NCI-H146 treated with DMSO at 0.1 percent for 48 hours (cell line): Measurements from ENCODE around the gene SRGAP1.
"Not testable (repeated sequence)": the region's sequence is repeated elsewhere in the genome, so short reads cannot be mapped to it uniquely, and the experiment has no call there.

Experiments used
- DNase-seq: peaks from one replicate; lab custom pipeline; 2025; ENCODE audit not compliant: unreplicated experiment; lab: John Stamatoyannopoulos, UW

SRGAP1 gene

GRCh38 chr12:63867053-63867452, 22.6 kb downstream of the SRGAP1 start:
- no peak for DNase-seq

DNA sequence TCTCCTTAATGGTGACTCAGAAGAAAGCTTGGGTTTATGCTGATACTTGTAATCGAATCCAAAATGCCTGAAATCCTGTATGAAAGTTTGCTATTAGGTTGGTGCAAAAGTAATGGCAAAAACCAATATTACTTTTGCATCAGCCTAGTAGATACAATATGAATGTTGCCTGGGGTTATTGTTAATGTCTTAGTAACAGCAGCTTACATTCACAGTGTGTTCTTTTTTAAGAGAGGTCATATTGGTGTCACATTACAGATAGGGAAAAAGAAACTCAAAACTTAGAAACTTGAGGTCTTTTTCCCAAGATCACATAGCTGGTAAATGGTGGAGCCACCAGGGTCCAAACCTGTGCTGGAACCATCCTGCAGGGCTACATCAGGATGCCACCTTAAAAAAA, 25.2 kb downstream of the SRGAP1 start:
- DNase-seq: no peak

DNA sequence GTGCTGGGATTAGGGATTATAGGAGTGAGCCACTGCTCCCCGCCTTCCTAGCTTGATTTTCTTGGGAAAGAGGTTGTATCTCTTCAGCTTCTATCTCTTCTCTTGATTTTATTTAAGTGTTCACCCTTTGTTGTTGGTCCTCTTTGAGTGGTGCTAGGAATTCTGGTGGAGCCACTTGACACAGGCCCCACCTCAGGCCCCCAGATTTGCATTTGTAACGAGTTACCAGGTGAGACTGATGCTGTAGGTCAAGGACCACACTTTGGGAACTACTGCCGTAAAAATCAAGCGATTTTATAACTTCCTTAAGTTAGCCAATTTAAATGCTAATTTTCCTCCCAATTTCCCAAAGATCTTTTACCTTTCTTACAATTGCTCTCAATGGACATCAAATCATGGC, 26.3 kb downstream of the SRGAP1 start:
- DNase-seq: no peak

DNA sequence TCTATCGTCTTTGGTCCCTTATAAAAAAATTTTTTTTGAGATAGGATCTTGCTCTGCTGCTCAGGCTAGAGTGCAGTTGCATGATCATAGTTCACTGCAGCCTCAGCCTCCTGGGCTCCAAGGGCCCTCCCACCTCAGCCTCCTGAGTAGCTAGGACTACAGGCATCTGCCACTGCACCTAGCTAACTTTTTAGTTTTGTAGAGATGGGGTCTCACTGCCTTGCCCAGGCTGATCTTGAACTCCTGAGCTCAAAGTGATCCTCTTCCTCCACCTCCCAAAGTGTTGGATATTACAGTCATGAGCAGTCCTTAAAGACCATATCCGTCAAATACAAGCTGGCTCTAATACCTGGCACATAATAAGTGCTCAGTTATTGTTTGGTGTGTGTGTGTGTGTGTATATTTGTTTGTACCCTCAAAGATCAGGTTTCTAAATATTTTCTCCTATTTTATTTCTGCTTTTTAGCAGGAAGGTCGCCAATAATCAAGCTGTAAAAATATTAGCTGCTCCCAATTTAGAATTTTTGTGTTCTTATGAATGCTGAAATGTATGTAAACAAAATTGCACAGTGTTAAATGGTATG, 30.5 kb downstream of the SRGAP1 start:
- DNase-seq: no peak

DNA sequence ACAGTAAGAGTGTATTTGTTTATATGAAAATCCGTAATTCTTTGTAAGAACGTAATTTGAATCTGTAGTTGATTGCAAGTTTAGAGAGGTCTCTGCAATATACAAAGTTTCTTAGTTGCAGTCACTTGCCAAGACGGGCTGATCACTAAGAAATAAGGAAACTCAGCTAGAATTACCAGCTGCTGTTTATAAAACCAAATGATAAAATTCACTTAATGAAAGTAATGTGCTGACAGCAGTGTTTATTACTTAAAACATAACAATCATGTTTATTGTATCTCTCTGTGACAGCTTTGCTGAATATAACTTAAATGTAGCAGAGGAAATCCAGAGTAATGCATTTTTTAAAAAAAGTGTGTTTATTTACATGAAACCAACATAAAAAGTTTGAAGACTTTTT, 31.2 kb downstream of the SRGAP1 start:
- no peak for DNase-seq

- no peak for DNase-seq
Observed at GRCh38 chr12:63876980-63877379, 32.5 kb downstream of the SRGAP1 start.

GRCh38 chr12:63877693-63878092, 33.2 kb downstream of the SRGAP1 start:
- no peak for DNase-seq

- DNase-seq: not testable (repeated sequence)
Observed at GRCh38 chr12:63880235-63880634, 35.7 kb downstream of the SRGAP1 start.

DNA sequence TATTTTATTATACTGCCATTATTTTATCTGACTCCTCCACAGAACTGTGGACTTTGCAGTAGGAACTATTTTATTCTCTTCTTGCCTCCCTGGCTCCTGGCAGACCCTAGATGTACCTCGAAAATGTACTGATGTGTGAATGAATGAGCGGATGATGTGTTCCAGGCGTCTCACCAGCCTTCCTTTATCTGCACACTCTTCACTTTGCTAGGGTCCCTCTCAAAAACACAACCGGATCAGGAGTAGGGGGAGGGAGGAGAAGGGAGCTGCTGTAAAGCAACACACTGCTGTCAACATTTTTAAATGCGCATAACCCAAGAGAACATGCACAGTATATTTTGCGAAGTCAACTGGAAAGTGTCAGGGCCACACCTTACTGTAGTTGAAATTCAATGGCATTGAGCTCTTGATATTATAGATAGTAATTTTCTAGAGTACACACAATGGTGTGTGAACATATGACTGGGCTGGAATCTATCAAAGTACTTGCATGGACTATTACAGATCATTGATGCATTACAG, 36.3 kb downstream of the SRGAP1 start:
- no peak for DNase-seq

GRCh38 chr12:63882844-63883243, 38.3 kb downstream of the SRGAP1 start:
- peak; percentile 42 for DNase-seq

DNA sequence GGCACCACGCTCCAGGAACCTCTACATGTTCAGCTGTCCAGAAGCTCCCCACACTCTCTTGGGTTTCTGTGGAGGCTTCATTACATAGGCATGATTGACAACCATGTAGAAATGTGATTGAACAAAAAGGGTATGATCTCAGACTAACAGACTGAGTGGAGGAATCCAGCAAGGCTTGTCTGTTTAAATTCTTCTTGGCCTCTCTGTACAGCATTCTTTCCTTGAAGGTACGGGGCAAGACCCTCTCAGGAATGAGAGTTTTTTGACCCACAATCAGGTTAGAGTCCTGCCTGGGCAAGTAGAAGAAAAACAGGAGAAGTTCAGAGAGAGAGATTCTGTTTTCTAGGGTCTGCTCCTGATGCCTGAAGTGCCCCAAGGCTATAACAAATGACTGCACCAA, 40.9 kb downstream of the SRGAP1 start:
- no peak for DNase-seq

- DNase-seq: no peak
Observed at GRCh38 chr12:63888908-63889635, 44.6 kb downstream of the SRGAP1 start.

- DNase-seq: no peak
Observed at GRCh38 chr12:63889721-63890509, 45.4 kb downstream of the SRGAP1 start.

DNA sequence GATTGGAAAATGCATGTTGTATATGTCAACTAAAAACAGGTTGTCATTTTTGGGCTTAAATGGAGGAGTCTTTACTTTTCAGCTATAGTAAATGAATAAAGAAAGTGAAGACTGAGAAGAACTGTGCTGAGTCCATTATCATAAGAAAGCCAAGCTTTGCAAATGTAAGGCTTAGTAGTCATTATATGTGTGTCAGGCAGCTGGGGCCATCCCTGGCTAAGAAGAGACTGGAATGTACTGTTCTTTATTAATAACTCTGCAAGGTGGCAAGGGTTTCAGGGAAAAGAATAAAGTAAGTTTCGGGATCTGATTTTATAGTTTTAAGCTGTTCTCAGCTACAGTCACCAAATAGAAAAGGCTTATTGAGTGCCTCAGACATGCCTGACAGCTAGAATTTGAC, 48.7 kb downstream of the SRGAP1 start:
- no peak for DNase-seq

- no peak for DNase-seq
Observed at GRCh38 chr12:63894132-63894531, 49.6 kb downstream of the SRGAP1 start.

DNA sequence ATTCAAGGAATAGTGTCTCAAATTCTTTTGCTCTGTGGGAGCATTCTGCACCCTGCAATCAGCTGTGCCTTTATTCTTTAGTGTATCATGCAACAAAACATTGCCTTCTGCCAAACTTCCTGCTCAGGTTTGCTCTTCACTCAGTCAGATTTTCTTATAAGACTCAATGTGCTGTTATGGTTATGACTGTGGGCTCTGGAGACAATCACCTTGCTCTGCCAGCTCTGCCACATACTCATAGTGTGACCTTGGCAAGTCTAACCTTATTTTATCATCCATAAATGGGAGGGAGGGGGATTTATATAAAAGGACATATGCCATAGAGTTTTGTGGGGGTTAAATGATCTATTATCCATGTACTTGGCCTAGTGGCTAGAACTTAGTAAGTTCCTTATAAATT, 51.3 kb downstream of the SRGAP1 start:
- DNase-seq: no peak

- no peak for DNase-seq
Observed at GRCh38 chr12:63897931-63898330, 53.4 kb downstream of the SRGAP1 start.

GRCh38 chr12:63898764-63899337, 54.4 kb downstream of the SRGAP1 start:
- no peak for DNase-seq

DNA sequence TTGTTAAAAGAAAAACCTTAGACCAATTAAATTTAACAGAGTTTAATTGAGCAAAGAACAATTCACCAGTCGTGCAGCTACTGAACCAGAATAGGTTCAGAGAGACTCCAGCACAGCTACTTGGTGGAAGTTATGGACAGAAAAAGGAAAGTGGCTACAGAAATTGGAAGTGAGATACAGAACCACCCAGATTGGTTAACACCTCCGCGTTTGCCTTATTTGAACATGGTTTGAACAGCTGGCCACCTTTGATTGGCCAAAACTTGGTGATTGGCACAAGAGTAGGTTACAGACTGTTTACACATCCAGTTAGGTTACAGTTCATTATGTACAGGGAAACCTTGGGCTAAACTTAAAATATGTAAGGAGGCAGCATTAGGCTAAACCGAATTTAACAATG, 54.9 kb downstream of the SRGAP1 start:
- DNase-seq: no peak

- no peak for DNase-seq
Observed at GRCh38 chr12:63900922-63901793, 56.7 kb downstream of the SRGAP1 start.

DNA sequence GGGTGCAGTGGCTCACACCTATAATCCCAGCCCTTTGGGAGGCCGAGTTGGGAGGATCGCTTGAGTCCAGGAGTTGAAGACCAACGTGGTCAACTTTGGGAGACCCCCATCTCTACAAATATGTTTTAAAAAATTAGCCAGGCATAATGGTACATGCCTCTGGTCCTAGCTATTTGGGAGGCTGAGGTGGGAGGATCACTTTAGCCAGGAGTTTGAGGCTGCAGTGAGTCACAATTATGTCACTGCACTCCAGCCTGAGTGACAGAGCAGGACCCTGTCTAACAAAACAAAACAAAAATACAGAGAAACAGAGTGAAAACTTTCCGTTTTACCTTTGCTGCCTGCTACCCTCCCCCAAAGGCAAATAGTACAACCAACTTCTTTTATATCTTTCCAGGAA, 60.2 kb downstream of the SRGAP1 start:
- DNase-seq: no peak
